ENCODE measurements around the gene SV2B.

The SV2B gene

GRCh38 chr15:91238644-91239425 is 138.8 kb downstream of the SV2B start:
- DNase-seq: no peak

- DNase-seq: no peak
Measured at GRCh38 chr15:91243826-91244225, 143.8 kb downstream of the SV2B start.

GRCh38 chr15:91244919-91245318 is 144.9 kb downstream of the SV2B start:
- DNase-seq: no peak

- DNase-seq: no peak
Measured at GRCh38 chr15:91246998-91247397, 146.9 kb downstream of the SV2B start.

- no peak for DNase-seq
Measured at GRCh38 chr15:91249591-91249990, 149.5 kb downstream of the SV2B start.

- DNase-seq: no peak
Measured at GRCh38 chr15:91252322-91252721, 152.3 kb downstream of the SV2B start.

GRCh38 chr15:91252756-91253155 is 152.7 kb downstream of the SV2B start:
- no peak for DNase-seq

GRCh38 chr15:91253605-91254004 is 153.5 kb downstream of the SV2B start:
- no peak for DNase-seq

- DNase-seq: no peak
Measured at GRCh38 chr15:91254766-91255165, 154.7 kb downstream of the SV2B start.

GRCh38 chr15:91255670-91256192 is 155.7 kb downstream of the SV2B start:
- no peak for DNase-seq

- DNase-seq: no peak
Measured at GRCh38 chr15:91257746-91258414, 157.8 kb downstream of the SV2B start.

- DNase-seq: no peak
Measured at GRCh38 chr15:91258415-91258759, 158.3 kb downstream of the SV2B start.

- DNase-seq: no peak
Measured at GRCh38 chr15:91259077-91259476, 159.0 kb downstream of the SV2B start.

- DNase-seq: no peak
Measured at GRCh38 chr15:91261345-91261744, 161.3 kb downstream of the SV2B start.

- DNase-seq: no peak
Measured at GRCh38 chr15:91263632-91264531, 163.8 kb downstream of the SV2B start.

GRCh38 chr15:91264651-91265351 is 164.7 kb downstream of the SV2B start:
- no peak for DNase-seq

GRCh38 chr15:91265416-91265940 is 165.4 kb downstream of the SV2B start:
- no peak for DNase-seq

GRCh38 chr15:91268510-91268909 is 168.5 kb downstream of the SV2B start:
- peak; percentile 6 for DNase-seq

GRCh38 chr15:91270747-91271146 is 170.7 kb downstream of the SV2B start:
- DNase-seq: no peak

GRCh38 chr15:91271565-91272153 is 171.6 kb downstream of the SV2B start:
- DNase-seq: peak; percentile 58

GRCh38 chr15:91275844-91276243 is 175.8 kb downstream of the SV2B start:
- no peak for DNase-seq

- DNase-seq: no peak
Measured at GRCh38 chr15:91278951-91279350, 178.9 kb downstream of the SV2B start.
